NT2/D1 (cell line): Measurements from ENCODE around the gene FAM124B.
A peak's percentile ranks its signal among the peaks of the same experiment; 100 is the strongest.

Source experiments
- DNase-seq: peaks from one replicate; pipeline ENCODE4 v3.0.0-alpha.2; 2011; ENCODE audit warnings: low read depth, low spot score
- H3K27me3 ChIP-seq: 2 replicates; pipeline ENCODE4 v1.6.0; 2011; ENCODE audit warnings: mild to moderate bottlenecking; ENCODE audit not compliant: insufficient read length, insufficient read depth
- H3K36me3 ChIP-seq: 2 replicates; pipeline ENCODE4 v1.6.1; 2011; ENCODE audit warnings: mild to moderate bottlenecking, low read length, mixed read lengths; ENCODE audit not compliant: insufficient read depth, insufficient read length
- H3K4me1 ChIP-seq: 2 replicates; pipeline ENCODE4 v1.5.1; 2011; ENCODE audit not compliant: insufficient read depth, insufficient read length
- H3K4me3 ChIP-seq: 2 replicates; pipeline ENCODE4 v1.5.1; 2011; ENCODE audit warnings: low read depth; ENCODE audit not compliant: insufficient read length
- H3K9ac ChIP-seq: 2 replicates; pipeline ENCODE4 v1.6.0; 2011; ENCODE audit warnings: low read depth; ENCODE audit not compliant: insufficient read length
- H3K9me3 ChIP-seq: 2 replicates; pipeline ENCODE4 v1.5.1; 2011; ENCODE audit warnings: mild to moderate bottlenecking, low read length; ENCODE audit not compliant: insufficient read depth
- SUZ12 ChIP-seq: IDR thresholded peaks from 2 replicates; pipeline ENCODE4 v1.6.1; 2011; ENCODE audit not compliant: insufficient read length, insufficient read depth; ENCODE audit errors: extremely low read depth
- YY1 ChIP-seq: IDR thresholded peaks from 2 replicates; pipeline ENCODE4 v1.6.1; 2011; ENCODE audit not compliant: insufficient read length, insufficient read depth
- ZNF274 ChIP-seq: IDR thresholded peaks from 2 replicates; pipeline ENCODE4 v1.6.1; 2011; ENCODE audit warnings: mild to moderate bottlenecking, low read depth, low read length

Gene FAM124B, protein sequence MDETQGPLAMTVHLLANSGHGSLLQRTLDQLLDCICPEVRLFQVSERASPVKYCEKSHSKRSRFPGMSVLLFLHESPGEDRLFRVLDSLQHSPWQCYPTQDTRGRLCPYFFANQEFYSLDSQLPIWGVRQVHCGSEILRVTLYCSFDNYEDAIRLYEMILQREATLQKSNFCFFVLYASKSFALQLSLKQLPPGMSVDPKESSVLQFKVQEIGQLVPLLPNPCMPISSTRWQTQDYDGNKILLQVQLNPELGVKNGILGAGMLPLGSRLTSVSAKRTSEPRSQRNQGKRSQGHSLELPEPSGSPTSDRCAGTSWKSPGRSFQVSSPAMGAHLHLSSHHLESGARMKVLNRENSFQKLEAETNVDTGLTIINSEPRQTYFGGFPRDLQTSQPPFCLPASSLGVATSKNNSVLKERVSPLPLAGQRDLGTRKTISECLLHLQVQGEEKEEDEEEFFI

GRCh38 chr2:224401641-224402342 lies at the start of gene FAM124B:
Gene FAM124B (minus strand): TSS chr2:224402107. CDS start chr2:224401768, 339 bp downstream.
- H3K4me1 ChIP-seq, result no peaks in the 10 kb centered on the region
- H3K4me3 ChIP-seq, result no peak within 1 kb of the TSS
- TF ChIP-seq ZNF274 (no peak), YY1 (no peak), SUZ12 (no peak)
- H3K9ac ChIP-seq, result no peak within 1 kb of the TSS
- 0 out of 2 replicates have a peak, but pooled peaks cover 12% of the 10 kb centered on the region for H3K9me3 ChIP-seq
- peaks cover 9% of the 10 kb centered on the region for H3K36me3 ChIP-seq
- no peak for DNase-seq
- H3K27me3 ChIP-seq, result no peaks in the 10 kb centered on the region

- no peak for TF ChIP-seq ZNF274
- no peaks in the 10 kb centered on the region for H3K9me3 ChIP-seq
- no peaks in the 10 kb centered on the region for H3K27me3 ChIP-seq
- no peaks in the 10 kb centered on the region for H3K36me3 ChIP-seq
- no peak overlapping the region for H3K9ac ChIP-seq
- no peak for DNase-seq
- H3K4me1 ChIP-seq, result no peaks in the 10 kb centered on the region
- H3K4me3 ChIP-seq, result no peak overlapping the region
These were observed 47.6 kb upstream of the FAM124B start for GRCh38 chr2:224449212-224450147.

GRCh38 chr2:224448236-224448635 lies 46.3 kb upstream of the FAM124B start:
- H3K9me3 ChIP-seq, result no peaks in the 10 kb centered on the region
- H3K27me3 ChIP-seq, result no peaks in the 10 kb centered on the region
- no peaks in the 10 kb centered on the region for H3K4me1 ChIP-seq
- H3K36me3 ChIP-seq, result no peaks in the 10 kb centered on the region
- TF ChIP-seq ZNF274, result no peak
- no peak for TF ChIP-seq SUZ12
- no peak for TF ChIP-seq YY1
- H3K9ac ChIP-seq, result no peak overlapping the region
- no peak for DNase-seq
- no peak overlapping the region for H3K4me3 ChIP-seq

DNA sequence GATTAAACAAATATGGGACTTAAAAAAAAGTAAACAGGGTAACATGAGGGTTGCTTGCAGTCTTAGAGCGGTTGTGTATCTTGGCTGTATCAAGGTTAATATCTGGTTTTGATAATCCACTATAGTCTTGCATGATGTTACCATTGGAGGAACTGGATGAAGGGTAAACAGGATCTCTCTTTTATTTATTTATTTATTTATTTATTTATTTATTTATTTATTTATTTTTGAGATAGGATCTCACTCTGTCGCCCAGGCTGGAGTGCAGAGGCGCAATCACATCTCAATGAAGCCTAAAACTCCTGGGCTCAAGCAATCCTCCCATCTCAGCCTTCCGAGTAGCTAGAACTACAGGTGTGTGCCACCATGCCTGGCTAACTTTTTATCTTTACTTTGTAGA lies 42.9 kb upstream of the FAM124B start:
- TF ChIP-seq YY1 (no peak), ZNF274 (no peak), SUZ12 (no peak)
- H3K4me1 ChIP-seq, result no peaks in the 10 kb centered on the region
- no peak overlapping the region for H3K4me3 ChIP-seq
- DNase-seq, result no peak
- no peaks in the 10 kb centered on the region for H3K36me3 ChIP-seq
- no peaks in the 10 kb centered on the region for H3K27me3 ChIP-seq
- H3K9me3 ChIP-seq, result no peaks in the 10 kb centered on the region
- no peak overlapping the region for H3K9ac ChIP-seq

- TF ChIP-seq ZNF274 (no peak), YY1 (no peak), SUZ12 (no peak)
- H3K36me3 ChIP-seq, result no peaks in the 10 kb centered on the region
- no peak overlapping the region for H3K4me3 ChIP-seq
- H3K4me1 ChIP-seq, result no peaks in the 10 kb centered on the region
- DNase-seq, result no peak
- no peak overlapping the region for H3K9ac ChIP-seq
- H3K9me3 ChIP-seq, result no peaks in the 10 kb centered on the region
- no peaks in the 10 kb centered on the region for H3K27me3 ChIP-seq
These were observed 42.1 kb upstream of the FAM124B start for GRCh38 chr2:224444021-224444420.

- peak overlapping the region; percentile 41 for H3K4me3 ChIP-seq
- TF ChIP-seq SUZ12 (no peak), ZNF274 (no peak), YY1 (no peak)
- H3K27me3 ChIP-seq, result no peaks in the 10 kb centered on the region
- no peaks in the 10 kb centered on the region for H3K4me1 ChIP-seq
- H3K9ac ChIP-seq, result peak overlapping the region; percentile 29
- H3K36me3 ChIP-seq, result no peaks in the 10 kb centered on the region
- H3K9me3 ChIP-seq, result no peaks in the 10 kb centered on the region
- no peak for DNase-seq
These were observed 40.4 kb upstream of the FAM124B start for GRCh38 chr2:224442071-224442967.
